ENCODE data around the gene DNAAF3. TPM values are rescaled to one million over a fixed set of nuclear protein-coding genes. Genes with fewer than 3 reads are reported as not detected.
"Not testable (repeated sequence)": the region's sequence is repeated elsewhere in the genome, so short reads cannot be mapped to it uniquely, and the experiment has no call there.

The DNAAF3 gene
- total RNA-seq, 1 donor from 2014 or later = 1.9 TPM

GRCh38 chr19:55175117-55175867 is 8.9 kb upstream of the DNAAF3 start:
- no peak for ATAC-seq

- ATAC-seq = no peak
Observed at GRCh38 chr19:55174425-55175116, 8.2 kb upstream of the DNAAF3 start.

GRCh38 chr19:55173714-55174409 is 7.4 kb upstream of the DNAAF3 start:
- ATAC-seq = peak; percentile 35

GRCh38 chr19:55173186-55173713 is 6.8 kb upstream of the DNAAF3 start:
- ATAC-seq = peak; percentile 13

- no peak for ATAC-seq
Observed at GRCh38 chr19:55172741-55173140, 6.3 kb upstream of the DNAAF3 start.

GRCh38 chr19:55172318-55172717 is 5.9 kb upstream of the DNAAF3 start:
- not testable (repeated sequence) for ATAC-seq

- no peak for ATAC-seq
Observed at GRCh38 chr19:55171440-55171839, 5.0 kb upstream of the DNAAF3 start.

GRCh38 chr19:55169136-55169535 is 2.7 kb upstream of the DNAAF3 start:
- ATAC-seq = no peak

- ATAC-seq = peak; percentile 62
Observed at GRCh38 chr19:55165952-55166529, 372 bp downstream of the DNAAF3 start.

- ATAC-seq = no peak
Observed at GRCh38 chr19:55161571-55162322, 4.7 kb downstream of the DNAAF3 start.

- ATAC-seq = no peak
Observed at GRCh38 chr19:55160986-55161365, 5.4 kb downstream of the DNAAF3 start.

- ATAC-seq = peak; percentile 87
Observed at GRCh38 chr19:55160128-55160985, 6.1 kb downstream of the DNAAF3 start.

- ATAC-seq = peak; percentile 38
Observed at GRCh38 chr19:55158848-55159749, 7.3 kb downstream of the DNAAF3 start.

GRCh38 chr19:55158423-55158822 is 8.0 kb downstream of the DNAAF3 start:
- no peak for ATAC-seq

GRCh38 chr19:55157064-55157908 is 9.1 kb downstream of the DNAAF3 start, which contains the start of gene TNNI3:
Gene TNNI3 (minus strand): TSS chr19:55157732. CDS start chr19:55157589, 143 bp downstream.
- no peak for ATAC-seq

GRCh38 chr19:55156202-55157063 is 10.0 kb downstream of the DNAAF3 start:
- peak; percentile 30 for ATAC-seq

- ATAC-seq = not testable (repeated sequence)
Observed at GRCh38 chr19:55155784-55156183, 10.6 kb downstream of the DNAAF3 start.

Measured in esophagus mucosa (tissue), 1 donor.